Limb (tissue), 2 donors: Measurements from ENCODE around the gene RERE.

ENCODE experiments used
- DNase-seq, 2 donors: peaks; one replicate each; pipeline ENCODE4 v3.0.0-alpha.2; 2016; ENCODE audit errors: extremely low spot score in 2 of 2

Gene RERE

DNA sequence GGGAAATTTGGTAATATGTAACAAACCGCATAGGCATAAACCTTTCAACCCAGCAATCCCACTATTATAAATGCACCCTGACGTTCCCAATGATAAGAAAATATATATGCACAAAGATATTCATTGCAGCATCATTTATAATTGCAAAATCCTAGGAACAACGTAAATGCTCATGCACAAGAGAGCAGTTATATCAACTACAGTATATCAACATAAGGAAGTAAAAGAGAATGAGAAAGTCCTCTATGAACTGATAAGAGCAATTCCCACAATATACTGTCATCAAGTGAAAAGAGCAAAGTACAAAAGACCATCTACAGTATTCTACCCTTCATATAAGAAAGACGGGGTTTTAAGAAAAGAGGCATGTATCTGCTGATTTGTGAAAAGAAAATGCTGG lies 269.6 kb downstream of the RERE start:
- DNase-seq, result no peak

DNA sequence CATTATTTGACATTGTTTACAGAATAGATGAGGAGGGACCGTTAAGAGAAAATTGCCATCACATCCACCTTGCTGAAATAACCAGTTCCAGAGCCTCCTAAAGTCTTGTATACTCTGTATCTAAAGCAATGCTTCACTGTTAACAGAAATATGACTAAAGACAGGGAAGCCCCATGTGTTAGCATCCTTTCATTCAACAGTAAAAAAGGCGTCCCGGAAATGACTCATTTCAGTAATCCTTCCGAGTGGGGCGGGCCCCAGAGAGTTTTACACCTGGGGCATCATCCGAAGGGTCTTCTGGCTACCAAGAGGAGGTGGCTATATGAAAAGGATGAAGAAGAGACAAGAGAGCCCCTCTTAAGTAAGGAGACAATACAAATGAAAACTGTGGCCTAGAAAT lies 272.4 kb downstream of the RERE start:
- no peak for DNase-seq

DNA sequence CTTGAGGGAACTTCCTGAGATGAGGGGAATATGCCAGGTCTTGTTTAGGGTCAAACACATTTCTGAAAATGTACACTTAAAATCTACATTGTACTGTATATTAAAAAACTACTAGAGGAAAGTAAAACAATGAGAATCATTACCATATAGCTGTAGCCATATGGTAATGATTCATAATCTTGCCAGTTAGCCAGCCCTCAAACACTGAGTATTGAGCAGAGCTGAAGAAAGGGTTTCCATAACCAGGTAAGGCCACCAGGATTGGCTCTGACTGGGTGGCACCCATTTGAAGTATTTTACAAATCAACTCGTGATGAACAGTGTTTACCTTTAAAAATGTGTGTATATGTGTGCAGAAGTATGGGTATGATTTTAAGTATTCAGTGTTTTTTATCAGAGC lies 272.8 kb downstream of the RERE start:
- DNase-seq, result no peak

DNA sequence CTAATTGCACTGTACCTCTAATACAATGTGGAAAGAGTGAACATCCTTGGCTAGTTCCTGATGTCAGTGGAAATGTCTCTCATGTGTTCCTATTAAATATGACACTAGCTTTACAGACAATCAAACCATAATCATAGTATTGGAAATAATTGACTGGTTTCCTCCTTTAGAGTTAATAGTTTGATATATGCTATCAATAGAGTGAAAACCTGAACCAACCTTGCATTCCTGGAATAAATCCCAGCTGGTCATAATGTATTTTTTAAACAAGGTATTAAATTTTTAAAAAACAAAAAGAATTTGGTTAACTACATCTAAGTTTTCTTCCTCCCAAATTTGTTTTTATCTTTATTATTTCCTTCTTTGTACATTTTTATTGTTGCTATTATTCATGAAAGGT lies 273.5 kb downstream of the RERE start:
- DNase-seq, result no peak

DNA sequence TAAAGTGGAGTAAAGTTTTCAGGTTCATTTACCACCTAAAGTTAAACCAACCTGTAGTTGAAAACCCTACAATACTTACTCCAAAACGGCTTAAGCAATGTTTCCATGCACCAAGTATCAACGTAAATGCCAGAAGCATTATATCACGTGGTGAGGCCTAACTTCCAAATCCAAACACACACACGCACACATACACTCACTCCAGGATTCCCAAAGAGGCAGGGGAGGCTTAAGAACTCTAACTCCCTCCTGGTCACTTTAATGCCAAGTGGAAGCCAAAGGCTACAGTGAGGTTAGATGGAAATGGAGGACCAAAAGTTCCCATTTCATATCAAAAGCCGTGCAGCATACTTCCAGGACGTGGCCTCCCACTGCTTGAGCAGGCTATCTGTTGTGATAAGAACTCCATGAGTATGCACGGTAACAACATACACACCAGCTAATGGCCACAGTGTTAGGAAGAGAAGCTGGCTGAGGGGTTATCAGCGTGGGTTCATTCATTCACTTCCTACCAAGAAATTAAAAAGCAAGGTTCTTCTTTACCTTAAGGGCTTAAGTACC lies 275.4 kb downstream of the RERE start:
- DNase-seq, result no peak

DNA sequence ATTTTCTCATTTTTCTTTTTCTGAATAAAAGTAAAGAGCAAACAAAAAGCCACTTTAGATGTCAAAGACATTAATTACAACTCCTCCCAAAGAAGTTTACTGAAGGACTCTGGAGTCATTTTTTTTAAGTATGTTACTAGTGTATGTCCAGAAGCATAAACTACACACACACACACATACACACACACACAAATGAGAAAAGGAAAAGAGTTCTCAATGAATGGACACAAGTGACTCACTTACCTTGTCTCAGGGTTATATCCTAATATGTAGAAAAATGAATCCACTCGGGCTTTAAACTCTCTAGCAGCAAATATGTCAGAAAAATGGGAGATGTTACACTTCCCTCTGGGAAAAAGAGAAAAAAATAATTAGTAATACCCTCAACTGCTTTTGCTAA lies 276.5 kb downstream of the RERE start:
- no peak for DNase-seq

DNA sequence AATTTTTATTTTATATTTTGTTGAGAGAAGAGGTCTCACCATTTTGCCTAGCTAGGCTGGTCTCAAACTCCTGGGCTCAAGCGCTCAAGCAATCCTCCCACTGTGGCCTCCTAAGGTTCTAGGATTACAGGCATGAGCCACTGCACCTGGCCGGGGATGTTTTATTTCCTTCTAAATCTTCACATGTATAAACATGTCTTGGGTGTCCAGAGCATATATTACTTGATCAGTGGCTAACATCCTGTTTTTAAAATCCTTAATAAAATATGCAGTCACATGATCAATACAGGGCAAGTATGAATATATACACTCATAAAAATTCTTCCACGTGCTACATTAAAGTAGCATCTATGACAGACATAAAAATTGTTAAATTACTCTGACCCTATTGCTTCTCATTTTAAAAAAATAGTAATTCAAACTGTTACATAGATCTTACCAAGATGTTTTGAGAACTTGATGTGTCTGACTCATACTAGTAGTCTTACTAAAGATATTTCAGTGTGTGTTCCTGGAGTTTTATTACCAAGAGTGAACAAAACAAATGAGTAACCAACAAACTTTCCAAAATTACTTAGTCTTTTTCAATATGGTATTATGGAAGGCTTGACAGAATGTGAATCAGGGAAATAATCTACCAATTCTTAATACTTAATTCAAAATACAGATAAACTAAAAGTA lies 277.0 kb downstream of the RERE start:
- DNase-seq, result no peak

DNA sequence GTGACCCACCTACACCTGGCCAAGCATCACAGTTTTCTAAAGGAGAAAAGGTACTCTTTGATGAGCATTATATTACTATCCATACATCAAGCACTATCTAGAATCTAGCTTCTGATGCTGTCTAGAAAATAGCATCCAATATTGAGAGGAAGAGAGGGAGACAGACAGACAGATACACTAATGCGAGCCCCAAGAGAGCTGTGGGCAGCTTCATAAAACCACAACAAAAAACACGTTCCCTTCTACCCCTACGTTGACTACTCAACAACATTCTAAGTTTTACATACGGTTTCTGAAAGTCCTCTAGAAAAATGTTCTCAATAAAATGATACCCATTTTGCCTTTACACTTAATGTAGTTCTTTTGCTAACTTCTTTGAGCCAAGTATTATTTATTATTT lies 277.8 kb downstream of the RERE start:
- no peak for DNase-seq

DNA sequence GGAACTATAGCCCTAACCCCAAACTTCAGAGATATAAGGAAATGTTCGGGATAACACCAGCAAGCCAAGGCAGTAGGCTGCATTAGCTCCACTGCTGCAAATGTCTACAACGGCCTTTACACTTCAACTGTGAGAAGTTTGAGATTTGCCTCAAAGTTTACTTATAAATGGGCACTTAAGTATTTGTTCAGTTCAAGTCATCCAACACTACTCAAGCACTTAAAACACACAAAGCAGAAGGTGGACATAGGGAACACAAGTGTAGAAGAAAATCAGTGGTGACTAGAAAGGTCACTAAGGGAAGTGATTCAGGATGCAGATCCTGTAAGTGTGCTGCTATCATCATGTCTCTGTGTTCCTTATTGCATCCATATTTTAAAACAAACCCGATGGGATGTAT lies 278.9 kb downstream of the RERE start:
- DNase-seq, result no peak

DNA sequence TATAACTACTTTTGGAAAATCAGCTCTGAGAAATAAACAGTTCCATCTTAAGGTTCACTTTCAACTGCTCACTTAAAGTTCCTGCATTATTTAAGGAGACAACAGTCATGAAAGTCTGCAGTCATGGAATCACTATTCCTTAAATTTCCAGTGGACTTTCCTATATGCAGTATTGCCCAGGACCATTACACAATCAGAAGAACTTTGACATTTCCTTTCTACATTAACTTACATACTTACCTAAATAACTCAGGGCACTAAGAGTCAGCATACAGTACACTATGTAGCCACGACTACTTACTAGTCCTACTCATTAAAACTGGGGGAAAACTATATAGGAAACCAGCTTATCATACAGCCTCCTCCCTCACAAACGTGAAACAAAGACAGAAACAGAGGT lies 279.4 kb downstream of the RERE start:
- no peak for DNase-seq

DNA sequence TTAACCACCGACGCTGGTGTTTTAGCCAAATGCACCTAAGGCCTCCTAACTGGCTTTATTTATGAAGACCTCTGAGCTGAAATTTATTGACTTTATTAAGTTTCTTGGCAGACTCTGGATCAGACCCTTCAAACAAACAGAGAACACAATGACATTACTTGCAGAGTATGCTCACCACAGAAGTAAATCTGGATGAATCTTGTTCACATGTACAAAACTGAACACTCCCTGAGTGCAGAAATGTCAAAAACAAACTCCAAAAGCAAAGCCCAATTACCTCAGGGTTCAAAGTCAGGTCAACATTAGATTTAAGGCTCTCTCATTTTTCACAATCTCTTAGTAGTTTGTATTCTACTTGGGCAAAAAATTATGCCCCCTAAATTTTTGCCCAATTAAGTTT lies 280.9 kb downstream of the RERE start:
- DNase-seq, result no peak

DNA sequence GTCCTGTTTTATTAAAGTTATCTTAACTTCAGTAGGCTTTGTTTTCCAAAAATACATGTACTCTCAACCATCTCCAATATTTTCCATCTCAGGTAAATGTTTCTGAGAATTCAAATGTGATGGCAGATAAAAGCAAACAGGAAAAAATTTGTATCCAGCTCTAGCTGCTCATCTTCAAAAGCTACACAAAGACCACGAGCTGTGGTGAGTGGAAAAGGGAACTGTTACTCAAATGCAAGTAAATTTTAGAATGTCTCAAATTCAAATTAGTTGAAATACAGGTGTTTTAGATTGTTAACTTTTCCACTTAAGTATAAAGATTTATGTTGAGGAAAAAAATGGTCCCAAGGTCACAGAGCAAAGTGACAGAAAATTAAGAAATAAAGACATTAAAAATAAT lies 283.5 kb downstream of the RERE start:
- no peak for DNase-seq

DNA sequence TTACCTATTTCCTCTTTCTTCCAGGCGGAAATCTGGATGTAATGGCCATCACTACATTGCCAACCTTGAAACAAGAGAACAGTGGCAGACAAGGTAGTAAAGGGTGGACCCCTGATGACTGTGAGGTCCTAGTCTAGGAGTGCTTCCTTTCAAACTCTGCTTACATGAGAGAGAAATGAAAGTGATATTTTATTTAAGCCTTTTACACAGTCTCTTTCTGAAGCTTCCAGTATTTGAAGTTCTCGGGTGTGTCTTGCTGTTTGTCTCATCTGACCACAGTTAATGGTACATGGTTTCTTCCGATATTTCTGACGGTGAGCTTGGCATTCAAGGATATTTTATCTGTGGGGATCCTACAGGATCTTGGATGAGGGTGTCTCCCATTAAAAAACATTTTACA lies 284.3 kb downstream of the RERE start:
- no peak for DNase-seq

DNA sequence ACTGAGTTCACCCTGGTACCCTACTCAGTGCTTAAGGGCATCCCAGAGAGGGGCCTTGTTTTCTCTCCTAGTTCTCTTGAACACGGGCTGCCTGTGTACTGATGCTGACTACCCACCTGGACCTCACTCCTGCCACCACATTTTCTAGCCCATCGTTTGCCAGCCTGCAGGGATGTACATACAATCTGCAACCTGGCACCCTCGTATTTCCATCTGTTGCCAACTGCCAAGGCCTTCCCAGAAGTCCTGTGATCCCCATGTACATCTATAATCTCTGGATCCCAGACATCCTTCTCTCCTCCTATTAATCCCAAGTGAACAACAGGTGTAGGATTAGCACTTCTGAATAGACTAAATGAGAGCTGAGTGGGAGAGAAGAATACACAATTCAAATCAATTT lies 287.5 kb downstream of the RERE start:
- DNase-seq, result no peak

DNA sequence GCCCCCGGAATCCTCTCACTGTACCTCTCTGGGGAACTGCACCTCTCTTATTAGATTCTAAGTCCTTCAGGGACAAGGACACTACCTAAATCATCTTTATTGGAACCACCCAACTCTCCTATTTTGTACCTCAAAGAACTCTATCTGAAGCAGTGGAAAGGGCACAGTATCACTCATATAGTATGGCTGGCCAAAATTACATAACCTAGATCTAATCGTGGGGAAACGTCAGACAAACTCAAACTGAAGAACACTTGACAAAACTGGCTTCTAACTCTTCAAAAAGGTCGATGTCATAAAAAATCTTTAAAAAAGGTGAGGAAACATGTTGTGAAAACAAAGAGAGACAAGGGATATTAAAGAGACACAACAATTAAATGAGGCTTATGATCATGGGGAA lies 289.5 kb downstream of the RERE start:
- no peak for DNase-seq

DNA sequence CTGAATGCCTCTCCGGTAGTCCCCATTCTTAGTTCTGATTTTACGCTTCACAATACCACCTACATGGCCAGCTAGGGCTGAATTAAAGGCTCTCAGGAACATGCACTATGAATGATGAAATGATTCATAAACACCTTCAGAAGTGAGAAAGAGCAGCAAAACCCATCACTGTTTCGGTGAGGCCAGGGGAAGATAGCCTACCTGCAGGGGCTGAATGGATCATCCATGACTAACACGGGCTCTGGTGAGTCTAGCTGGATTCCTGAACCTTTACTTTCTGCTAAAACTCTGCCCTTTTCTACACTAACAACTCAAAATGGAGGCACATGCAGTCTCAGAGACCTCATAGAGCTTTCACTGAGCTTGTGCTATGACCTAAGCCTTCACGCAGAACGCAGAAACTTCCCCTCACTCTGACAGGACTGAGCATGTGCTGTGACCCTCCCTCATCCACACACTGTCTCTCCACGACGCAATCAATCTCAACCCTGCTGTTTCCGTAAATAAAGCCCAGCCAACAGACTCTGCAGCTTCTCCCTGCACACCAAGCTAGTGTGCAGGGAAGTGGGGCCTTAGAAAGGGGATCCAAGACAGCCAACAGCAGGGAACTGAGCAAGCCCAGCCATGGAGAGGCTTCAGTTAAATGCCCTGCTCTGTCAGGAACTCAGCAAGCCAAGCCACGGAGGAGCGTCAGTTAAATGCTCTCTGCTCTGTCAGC lies 291.7 kb downstream of the RERE start:
- peak; percentile 89 to 97 for DNase-seq

DNA sequence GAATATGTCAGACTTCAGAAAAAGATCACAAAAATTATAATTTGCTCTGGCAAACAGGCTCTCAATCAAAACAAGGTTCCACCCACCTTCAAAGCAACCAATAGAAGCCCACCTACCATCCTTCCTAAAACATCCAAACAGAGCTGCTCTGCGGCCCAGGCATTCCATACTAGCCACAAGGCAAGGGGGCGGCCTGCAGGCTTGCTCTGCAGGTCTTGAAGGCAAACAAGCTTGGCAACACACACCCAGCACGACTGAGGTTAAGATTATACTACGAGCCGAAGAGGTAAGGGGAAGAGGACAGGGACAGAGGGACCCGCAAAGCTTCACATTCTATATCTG lies 292.3 kb downstream of the RERE start:
- DNase-seq, result peak in 1 of 2 donors; percentile 53

DNA sequence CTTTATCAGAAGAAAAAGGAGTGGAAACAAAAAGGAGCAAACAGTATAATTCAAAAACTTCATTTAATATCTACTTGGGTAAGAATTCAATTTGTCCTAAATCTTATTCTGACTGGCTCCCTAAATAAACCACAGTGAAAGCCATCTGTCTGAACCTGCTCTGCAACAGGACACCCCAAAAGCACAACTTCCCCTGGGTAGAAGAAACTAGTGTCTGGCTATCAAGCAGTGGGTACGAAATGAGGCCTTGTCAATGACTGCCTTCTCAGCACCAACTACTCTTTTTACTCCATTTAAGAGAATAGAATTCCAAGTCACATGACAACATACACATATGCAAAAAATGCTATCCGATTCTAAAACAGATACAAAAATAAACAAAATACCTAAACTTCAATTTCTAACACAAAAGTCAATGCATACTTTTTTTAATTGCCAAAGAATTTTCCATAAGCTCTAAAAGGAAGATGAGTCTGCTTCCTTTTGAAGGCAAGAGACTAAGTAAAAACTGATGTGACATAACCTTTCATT lies 292.7 kb downstream of the RERE start:
- no peak for DNase-seq

DNA sequence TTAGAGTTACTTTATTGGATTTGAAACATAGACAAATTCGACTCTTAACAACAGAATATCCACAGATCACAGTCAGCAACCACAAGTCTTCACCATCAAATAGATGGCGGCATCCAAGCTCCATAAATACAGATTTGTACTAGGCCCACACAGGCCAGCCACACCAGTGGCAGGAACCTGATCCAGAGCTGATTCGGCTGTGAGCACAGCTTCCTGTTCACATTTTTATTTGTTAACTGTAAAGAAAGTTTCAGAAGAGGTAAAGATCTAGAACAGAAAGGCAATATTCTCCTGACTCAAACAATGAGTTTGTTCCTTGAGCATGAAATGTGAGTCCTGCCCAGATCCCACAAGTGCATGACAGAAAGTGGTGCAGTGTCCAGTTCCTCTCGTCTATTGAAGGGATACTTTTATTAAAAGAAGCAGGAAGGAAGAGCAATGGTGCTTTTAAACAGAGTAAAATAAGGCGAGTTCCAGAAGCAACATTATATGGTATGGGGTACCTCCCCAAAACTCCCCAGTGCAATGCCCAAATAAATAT lies 293.7 kb downstream of the RERE start:
- no peak for DNase-seq

DNA sequence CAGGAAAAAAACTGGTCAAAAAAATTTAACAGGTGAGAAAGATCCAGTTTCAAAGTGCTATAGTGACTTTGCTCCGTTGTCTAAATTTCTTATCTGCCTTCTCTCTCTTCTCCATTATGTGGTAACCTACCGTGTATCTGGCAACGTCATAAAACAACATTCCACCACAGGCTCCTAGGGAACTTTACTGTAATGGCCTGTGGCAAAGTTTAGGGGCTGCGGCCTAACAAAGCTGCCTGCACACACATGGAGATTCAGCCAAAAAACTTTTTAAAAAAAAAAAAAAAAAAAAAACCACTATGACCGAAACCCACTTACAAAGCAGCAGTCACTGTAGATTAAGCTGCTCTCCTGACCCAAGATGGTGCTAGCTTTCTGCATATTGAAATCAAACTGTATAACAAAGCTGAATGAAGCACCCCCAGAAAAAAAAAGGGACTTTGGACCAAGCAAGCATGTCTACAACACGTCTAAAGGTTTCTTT lies 296.9 kb downstream of the RERE start:
- no peak for DNase-seq

DNA sequence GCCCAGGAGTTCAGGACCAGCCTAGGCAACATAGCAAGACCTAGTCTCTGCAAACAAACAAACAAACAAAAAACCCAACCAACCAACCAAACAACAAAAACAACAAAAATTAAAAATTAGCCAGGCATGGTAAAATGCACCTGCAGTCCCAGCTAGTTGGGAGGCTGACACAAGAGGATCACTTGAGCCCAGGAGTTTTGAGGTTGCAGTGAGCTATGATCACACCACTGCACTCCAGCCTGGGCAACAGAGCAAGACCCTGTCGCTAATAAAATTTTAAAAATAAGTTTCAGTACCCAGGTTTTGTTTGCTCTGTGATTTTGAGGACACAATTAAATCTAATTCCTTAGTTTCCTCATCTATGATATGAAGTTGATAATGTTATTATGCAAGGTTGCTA lies 298.3 kb downstream of the RERE start:
- DNase-seq, result no peak

DNA sequence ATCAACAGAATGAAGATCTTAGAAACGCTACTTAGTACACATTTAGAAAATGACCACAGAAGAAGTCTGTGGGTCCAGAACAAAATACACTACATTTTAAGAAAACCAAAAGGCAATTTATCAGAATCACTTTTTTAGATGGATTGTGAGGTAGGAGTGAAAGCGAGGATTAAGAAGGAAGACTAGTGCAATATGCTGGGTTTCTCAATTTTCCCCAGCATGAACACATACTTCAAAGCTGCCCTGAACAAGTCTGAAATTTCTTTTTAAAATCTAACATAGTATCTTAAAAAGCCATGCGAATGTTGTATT lies 299.0 kb downstream of the RERE start:
- no peak for DNase-seq
